WTC11 (cell line): Measurements from ENCODE around the gene UTP14C. TPM values are rescaled to one million over a fixed set of nuclear protein-coding genes. Genes with fewer than 3 reads are reported as not detected.

Experiments used
- ATAC-seq: fragments of 200-7000 bp; cut with Tn5 transposase; 2 replicates; pipeline ENCODE4 v1.10.0; 2021; ENCODE audit warnings: mild to moderate bottlenecking, moderate library complexity
- CTCF ChIA-PET: fragments of 300-600 bp; sonication (Branson Sonifier 250); formaldehyde crosslinking; loops from one replicate; lab custom pipeline; 2021; ENCODE audit warnings: antibody characterized with exemption; lab: Charles Lee
- POLR2A ChIA-PET: fragments of 350-600 bp; sonication (Branson Sonifier 250); formaldehyde crosslinking; loops from one replicate; lab custom pipeline; 2021; ENCODE audit warnings: antibody characterized with exemption; lab: Charles Lee
- DNase-seq: peaks from one replicate; pipeline ENCODE4 v3.0.0; 2021; ENCODE audit warnings: low spot score
- H3K27ac Mint-ChIP-seq: 2 replicates; pipeline ENCODE4 v1.8.0; 2021; ENCODE audit warnings: mixed read lengths
- H3K27me3 Mint-ChIP-seq: 2 replicates; pipeline ENCODE4 v1.8.0; 2021; ENCODE audit warnings: low read depth, mild to moderate bottlenecking, moderate library complexity, mixed read lengths
- H3K36me3 Mint-ChIP-seq: 2 replicates; pipeline ENCODE4 v1.8.0; 2021; ENCODE audit warnings: mixed read lengths
- H3K4me1 Mint-ChIP-seq: 2 replicates; pipeline ENCODE4 v1.8.0; 2022; ENCODE audit warnings: mixed read lengths
- H3K4me3 Mint-ChIP-seq: 2 replicates; pipeline ENCODE4 v1.8.0; 2021; ENCODE audit warnings: mild to moderate bottlenecking, moderate library complexity, mixed read lengths
- H3K9me3 Mint-ChIP-seq: 2 replicates; pipeline ENCODE4 v1.8.0; 2021; ENCODE audit warnings: mixed read lengths
- ESRRA ChIP-seq: sonication (generic); formaldehyde crosslinking; IDR thresholded peaks from 2 replicates; pipeline ENCODE4 v1.8.1; 2022; ENCODE audit warnings: mild to moderate bottlenecking, missing genetic modification reagents, borderline replicate concordance
- JUN ChIP-seq: sonication (generic); formaldehyde crosslinking; IDR thresholded peaks from 2 replicates; pipeline ENCODE4 v1.8.0; 2023; ENCODE audit warnings: mild to moderate bottlenecking, missing genetic modification reagents
- MXD4 ChIP-seq: fragments of 250-450 bp; sonication (Bioruptor Pico); IDR thresholded peaks from 2 replicates; pipeline ENCODE4 v1.8.0; 2021; ENCODE audit warnings: mild to moderate bottlenecking, moderate library complexity, borderline replicate concordance
- MYBL2 ChIP-seq: sonication (generic); formaldehyde crosslinking; IDR thresholded peaks from 2 replicates; pipeline ENCODE4 v1.8.1; 2023; ENCODE audit warnings: mild to moderate bottlenecking, moderate library complexity, missing genetic modification reagents
- TEAD1 ChIP-seq: sonication (generic); formaldehyde crosslinking; IDR thresholded peaks from 2 replicates; pipeline ENCODE4 v1.8.0; 2022; ENCODE audit warnings: mild to moderate bottlenecking, missing genetic modification reagents
- TP53 ChIP-seq: sonication (generic); formaldehyde crosslinking; IDR thresholded peaks from 2 replicates; pipeline ENCODE4 v1.8.1; 2023; ENCODE audit warnings: mild to moderate bottlenecking, missing genetic modification reagents
- ZNF219 ChIP-seq: sonication (generic); formaldehyde crosslinking; IDR thresholded peaks from 2 replicates; pipeline ENCODE4 v1.8.0; 2023; ENCODE audit warnings: missing genetic modification reagents, mild to moderate bottlenecking, borderline replicate concordance
- ZNF396 ChIP-seq: fragments of 250-450 bp; sonication (Bioruptor Pico); IDR thresholded peaks from 2 replicates; pipeline ENCODE4 v1.8.0; 2021; ENCODE audit warnings: mild to moderate bottlenecking, moderate library complexity, borderline replicate concordance
- total RNA-seq: library from RNA; stranded (reverse); gene quantifications from 3 replicates; pipeline ENCODE4 v1.2.3, GENCODE V29; 2021
- TF ChIP-seq, protein P1 (sequence below): sonication (generic); formaldehyde crosslinking; conservative IDR thresholded peaks from 2 replicates; pipeline ENCODE4 v1.8.1; 2023; ENCODE audit warnings: mild to moderate bottlenecking, low read depth, missing genetic modification reagents, moderate library complexity
- TF ChIP-seq, protein P2 (sequence below): sonication (generic); formaldehyde crosslinking; IDR thresholded peaks from 2 replicates; pipeline ENCODE4 v1.8.1; 2022; ENCODE audit warnings: mild to moderate bottlenecking, moderate library complexity, missing genetic modification reagents
- TF ChIP-seq, protein P3 (sequence below): sonication (generic); formaldehyde crosslinking; conservative IDR thresholded peaks from 2 replicates; pipeline ENCODE4 v1.8.1; 2022; ENCODE audit warnings: mild to moderate bottlenecking, missing genetic modification reagents
- TF ChIP-seq, protein P4 (sequence below): fragments of 250-450 bp; sonication (Bioruptor Pico); IDR thresholded peaks from 2 replicates; pipeline ENCODE4 v1.9.0; 2021; ENCODE audit warnings: mild to moderate bottlenecking
- TF ChIP-seq, protein P5 (sequence below): fragments of 200-600 bp; IDR thresholded peaks from 2 replicates; pipeline ENCODE4 v1.8.0; 2022; ENCODE audit warnings: antibody characterized with exemption
- TF ChIP-seq, protein P6 (sequence below): fragments of 250-450 bp; sonication (Bioruptor Pico); IDR thresholded peaks from 2 replicates; pipeline ENCODE4 v1.9.0; 2021; ENCODE audit warnings: mild to moderate bottlenecking

UTP14C gene
- total RNA-seq, 1 experiment from 2014 or later = 18.5 TPM

DNA sequence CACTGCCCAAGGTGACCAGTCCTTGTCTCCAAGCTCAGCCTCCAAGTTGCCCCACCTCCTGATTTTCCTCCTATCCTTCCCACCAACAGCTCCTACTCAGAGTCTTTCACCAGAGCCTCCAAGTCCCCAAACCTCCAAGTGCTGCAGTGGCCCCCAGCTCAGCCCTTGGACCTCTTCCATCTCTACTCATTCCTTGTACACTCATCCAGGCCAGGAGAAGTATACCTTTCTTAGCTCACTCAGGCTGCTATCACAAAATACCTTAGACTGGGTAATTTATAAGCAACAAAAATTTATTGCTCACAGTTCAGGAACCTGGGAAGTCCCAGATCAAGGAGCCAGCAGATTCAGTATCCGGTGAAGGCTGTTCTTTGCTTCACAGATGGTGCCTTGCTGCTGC lies 24.6 kb upstream of the UTP14C start (continued):
- TF ChIP-seq, protein P1, sequence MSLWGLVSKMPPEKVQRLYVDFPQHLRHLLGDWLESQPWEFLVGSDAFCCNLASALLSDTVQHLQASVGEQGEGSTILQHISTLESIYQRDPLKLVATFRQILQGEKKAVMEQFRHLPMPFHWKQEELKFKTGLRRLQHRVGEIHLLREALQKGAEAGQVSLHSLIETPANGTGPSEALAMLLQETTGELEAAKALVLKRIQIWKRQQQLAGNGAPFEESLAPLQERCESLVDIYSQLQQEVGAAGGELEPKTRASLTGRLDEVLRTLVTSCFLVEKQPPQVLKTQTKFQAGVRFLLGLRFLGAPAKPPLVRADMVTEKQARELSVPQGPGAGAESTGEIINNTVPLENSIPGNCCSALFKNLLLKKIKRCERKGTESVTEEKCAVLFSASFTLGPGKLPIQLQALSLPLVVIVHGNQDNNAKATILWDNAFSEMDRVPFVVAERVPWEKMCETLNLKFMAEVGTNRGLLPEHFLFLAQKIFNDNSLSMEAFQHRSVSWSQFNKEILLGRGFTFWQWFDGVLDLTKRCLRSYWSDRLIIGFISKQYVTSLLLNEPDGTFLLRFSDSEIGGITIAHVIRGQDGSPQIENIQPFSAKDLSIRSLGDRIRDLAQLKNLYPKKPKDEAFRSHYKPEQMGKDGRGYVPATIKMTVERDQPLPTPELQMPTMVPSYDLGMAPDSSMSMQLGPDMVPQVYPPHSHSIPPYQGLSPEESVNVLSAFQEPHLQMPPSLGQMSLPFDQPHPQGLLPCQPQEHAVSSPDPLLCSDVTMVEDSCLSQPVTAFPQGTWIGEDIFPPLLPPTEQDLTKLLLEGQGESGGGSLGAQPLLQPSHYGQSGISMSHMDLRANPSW (CRISPR knock-in tag) = no peak
- no peak for TF ChIP-seq TP53 (CRISPR knock-in tag)
- TF ChIP-seq MYBL2 (CRISPR knock-in tag) = no peak
- no peak for TF ChIP-seq TEAD1 (CRISPR knock-in tag)
- TF ChIP-seq ZNF219 = no peak
- TF ChIP-seq ESRRA (CRISPR knock-in tag) = no peak
- no peak for TF ChIP-seq MXD4 (CRISPR knock-in tag)
- TF ChIP-seq, protein P2, sequence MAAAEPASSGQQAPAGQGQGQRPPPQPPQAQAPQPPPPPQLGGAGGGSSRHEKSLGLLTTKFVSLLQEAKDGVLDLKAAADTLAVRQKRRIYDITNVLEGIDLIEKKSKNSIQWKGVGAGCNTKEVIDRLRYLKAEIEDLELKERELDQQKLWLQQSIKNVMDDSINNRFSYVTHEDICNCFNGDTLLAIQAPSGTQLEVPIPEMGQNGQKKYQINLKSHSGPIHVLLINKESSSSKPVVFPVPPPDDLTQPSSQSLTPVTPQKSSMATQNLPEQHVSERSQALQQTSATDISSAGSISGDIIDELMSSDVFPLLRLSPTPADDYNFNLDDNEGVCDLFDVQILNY = no peak
- no peak for TF ChIP-seq JUN
- TF ChIP-seq, protein P3, sequence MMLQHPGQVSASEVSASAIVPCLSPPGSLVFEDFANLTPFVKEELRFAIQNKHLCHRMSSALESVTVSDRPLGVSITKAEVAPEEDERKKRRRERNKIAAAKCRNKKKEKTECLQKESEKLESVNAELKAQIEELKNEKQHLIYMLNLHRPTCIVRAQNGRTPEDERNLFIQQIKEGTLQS (CRISPR knock-in tag) = no peak

DNA sequence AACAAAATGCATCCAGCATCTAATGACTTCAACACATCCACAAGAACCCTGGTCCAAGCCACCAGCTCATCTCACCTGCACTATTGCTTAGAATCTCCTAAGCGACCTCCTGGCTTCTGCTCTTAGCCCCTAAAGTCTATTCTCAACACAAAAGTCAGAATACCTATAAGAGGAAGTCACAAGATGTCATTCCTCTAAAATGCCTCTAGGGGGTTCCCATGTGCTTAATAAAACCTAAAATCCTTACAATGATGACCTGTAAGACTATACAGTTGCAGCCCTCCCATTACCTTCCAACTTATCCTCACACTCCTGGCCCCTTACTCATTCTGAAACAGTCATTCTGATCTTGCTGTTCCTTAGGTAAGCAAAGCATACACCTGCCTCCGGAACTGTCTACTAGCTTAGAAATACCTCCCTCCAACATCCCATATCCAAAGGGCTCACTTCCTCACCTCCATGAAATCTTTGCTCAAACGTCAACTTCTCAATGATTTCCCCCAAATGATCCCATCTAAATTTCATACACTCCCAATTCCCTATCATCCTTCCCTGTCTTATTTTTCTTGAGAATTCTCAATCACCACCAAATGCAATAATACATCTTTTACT lies 23.3 kb upstream of the UTP14C start:
- H3K9me3 Mint-ChIP-seq = peaks cover 11% of the 10 kb centered on the region
- TF ChIP-seq, protein P4, sequence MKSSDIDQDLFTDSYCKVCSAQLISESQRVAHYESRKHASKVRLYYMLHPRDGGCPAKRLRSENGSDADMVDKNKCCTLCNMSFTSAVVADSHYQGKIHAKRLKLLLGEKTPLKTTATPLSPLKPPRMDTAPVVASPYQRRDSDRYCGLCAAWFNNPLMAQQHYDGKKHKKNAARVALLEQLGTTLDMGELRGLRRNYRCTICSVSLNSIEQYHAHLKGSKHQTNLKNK (CRISPR knock-in tag) = no peak
- TF ChIP-seq, protein P5, sequence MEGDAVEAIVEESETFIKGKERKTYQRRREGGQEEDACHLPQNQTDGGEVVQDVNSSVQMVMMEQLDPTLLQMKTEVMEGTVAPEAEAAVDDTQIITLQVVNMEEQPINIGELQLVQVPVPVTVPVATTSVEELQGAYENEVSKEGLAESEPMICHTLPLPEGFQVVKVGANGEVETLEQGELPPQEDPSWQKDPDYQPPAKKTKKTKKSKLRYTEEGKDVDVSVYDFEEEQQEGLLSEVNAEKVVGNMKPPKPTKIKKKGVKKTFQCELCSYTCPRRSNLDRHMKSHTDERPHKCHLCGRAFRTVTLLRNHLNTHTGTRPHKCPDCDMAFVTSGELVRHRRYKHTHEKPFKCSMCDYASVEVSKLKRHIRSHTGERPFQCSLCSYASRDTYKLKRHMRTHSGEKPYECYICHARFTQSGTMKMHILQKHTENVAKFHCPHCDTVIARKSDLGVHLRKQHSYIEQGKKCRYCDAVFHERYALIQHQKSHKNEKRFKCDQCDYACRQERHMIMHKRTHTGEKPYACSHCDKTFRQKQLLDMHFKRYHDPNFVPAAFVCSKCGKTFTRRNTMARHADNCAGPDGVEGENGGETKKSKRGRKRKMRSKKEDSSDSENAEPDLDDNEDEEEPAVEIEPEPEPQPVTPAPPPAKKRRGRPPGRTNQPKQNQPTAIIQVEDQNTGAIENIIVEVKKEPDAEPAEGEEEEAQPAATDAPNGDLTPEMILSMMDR = 0 out of 2 replicates have a peak, but pooled peaks have one; percentile 39
- H3K27ac Mint-ChIP-seq = peak overlapping the region; percentile 35; the same call in 1 of the 2 replicates
- ATAC-seq (peak; percentile 63), DNase-seq (no peak)
- ChIA-PET CTCF (interaction anchor here (0.9 to 5.4 kb wide), 4 partner anchors 9 to 127 kb away, joined by 4 to 36 read pairs (median 6); partner anchors contain the start of genes ALG11 and NEK5), POLR2A (no interaction called here)
- H3K4me3 Mint-ChIP-seq = no peak overlapping the region
- no peaks in the 10 kb centered on the region; the same call in 1 of the 2 replicates for H3K27me3 Mint-ChIP-seq
- H3K36me3 Mint-ChIP-seq = peaks cover 3% of the 10 kb centered on the region; the same call in 1 of the 2 replicates
- peaks cover 61% of the 10 kb centered on the region for H3K4me1 Mint-ChIP-seq

DNA sequence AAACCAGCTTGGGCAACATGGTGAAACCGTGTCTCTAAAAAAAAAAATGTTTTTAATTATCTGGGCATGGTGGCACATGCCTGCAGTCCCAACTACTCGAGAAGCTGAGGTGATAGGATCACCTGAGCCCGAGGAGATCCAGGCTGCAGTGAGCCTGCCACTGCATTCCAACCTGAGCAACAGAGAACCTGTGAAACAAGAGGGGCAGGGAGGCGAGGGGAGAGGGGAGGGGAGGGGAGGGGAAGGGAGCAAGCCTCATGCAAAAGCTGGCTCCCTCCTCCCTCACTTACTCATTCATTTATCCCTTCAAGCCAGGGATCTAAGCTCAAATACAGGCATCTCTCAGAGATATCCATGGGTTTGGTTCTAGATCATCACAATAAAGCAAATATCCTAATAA lies 22.1 kb upstream of the UTP14C start:
- peaks cover 10% of the 10 kb centered on the region for H3K36me3 Mint-ChIP-seq
- no peaks in the 10 kb centered on the region; the same call in 1 of the 2 replicates for H3K27me3 Mint-ChIP-seq
- H3K4me1 Mint-ChIP-seq = peaks cover 50% of the 10 kb centered on the region
- TF ChIP-seq, protein P6, sequence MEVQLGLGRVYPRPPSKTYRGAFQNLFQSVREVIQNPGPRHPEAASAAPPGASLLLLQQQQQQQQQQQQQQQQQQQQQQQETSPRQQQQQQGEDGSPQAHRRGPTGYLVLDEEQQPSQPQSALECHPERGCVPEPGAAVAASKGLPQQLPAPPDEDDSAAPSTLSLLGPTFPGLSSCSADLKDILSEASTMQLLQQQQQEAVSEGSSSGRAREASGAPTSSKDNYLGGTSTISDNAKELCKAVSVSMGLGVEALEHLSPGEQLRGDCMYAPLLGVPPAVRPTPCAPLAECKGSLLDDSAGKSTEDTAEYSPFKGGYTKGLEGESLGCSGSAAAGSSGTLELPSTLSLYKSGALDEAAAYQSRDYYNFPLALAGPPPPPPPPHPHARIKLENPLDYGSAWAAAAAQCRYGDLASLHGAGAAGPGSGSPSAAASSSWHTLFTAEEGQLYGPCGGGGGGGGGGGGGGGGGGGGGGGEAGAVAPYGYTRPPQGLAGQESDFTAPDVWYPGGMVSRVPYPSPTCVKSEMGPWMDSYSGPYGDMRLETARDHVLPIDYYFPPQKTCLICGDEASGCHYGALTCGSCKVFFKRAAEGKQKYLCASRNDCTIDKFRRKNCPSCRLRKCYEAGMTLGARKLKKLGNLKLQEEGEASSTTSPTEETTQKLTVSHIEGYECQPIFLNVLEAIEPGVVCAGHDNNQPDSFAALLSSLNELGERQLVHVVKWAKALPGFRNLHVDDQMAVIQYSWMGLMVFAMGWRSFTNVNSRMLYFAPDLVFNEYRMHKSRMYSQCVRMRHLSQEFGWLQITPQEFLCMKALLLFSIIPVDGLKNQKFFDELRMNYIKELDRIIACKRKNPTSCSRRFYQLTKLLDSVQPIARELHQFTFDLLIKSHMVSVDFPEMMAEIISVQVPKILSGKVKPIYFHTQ (CRISPR knock-in tag) = no peak
- no peak for TF ChIP-seq ZNF396 (CRISPR knock-in tag)
- TF ChIP-seq, protein P4 (CRISPR knock-in tag) = no peak
- ATAC-seq (0 out of 2 replicates have a peak, but pooled peaks have one; percentile 8), DNase-seq (no peak)
- ChIA-PET CTCF (interaction anchor here (1.0 to 1.3 kb wide), 3 partner anchors 10 to 176 kb away, joined by 3 to 4 read pairs (median 4); partner anchors contain the start of gene ALG11), POLR2A (interaction anchor here (0.5 kb wide), 1 partner anchor 559 kb away, joined by 3 read pairs; no protein-coding TSS in a partner anchor)
- peaks cover 17% of the 10 kb centered on the region for H3K9me3 Mint-ChIP-seq
- H3K27ac Mint-ChIP-seq = no peak overlapping the region
- no peak overlapping the region for H3K4me3 Mint-ChIP-seq
